Fibroblast of mammary gland (primary cell): ENCODE measurements around the gene TBCB.
A peak's percentile ranks its signal among the peaks of the same experiment; 100 is the strongest.

Source experiments
- DNase-seq: peaks from one replicate; pipeline ENCODE4 v3.0.0-alpha.2; 2010; ENCODE audit warnings: low read depth
- H3K4me3 ChIP-seq: 2 replicates; pipeline ENCODE4 v1.5.1; 2011; ENCODE audit warnings: low read depth, mild to moderate bottlenecking, low read length, moderate library complexity; ENCODE audit not compliant: control insufficient read depth
- CTCF ChIP-seq: conservative IDR thresholded peaks from 2 replicates; pipeline ENCODE4 v1.5.1; 2011; ENCODE audit warnings: low read depth, low read length, inconsistent platforms; ENCODE audit not compliant: control insufficient read depth, insufficient read depth

The TBCB gene

DNA sequence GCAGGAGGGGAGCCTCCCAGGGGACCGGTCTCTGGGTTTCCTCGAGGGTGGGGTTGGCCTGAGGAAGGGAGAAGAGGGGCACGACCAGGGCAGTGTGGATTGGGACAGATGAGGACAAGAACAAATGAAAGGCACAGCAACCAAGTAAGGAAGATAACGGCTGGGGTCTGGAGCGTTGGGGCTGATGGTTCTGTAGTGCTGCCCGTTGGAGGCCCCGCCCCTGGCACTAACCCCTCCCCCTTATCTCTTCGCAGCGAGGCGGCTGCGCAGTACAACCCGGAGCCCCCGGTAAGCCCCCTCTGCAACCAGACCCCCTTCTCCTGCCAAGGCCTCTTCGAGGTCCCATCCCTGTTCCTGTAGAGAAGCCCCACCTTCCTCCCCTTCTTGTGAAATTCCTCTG is 26.8 kb downstream of the TBCB start:
- TF ChIP-seq CTCF = no peak
- no peak overlapping the region for H3K4me3 ChIP-seq
- no peak for DNase-seq

- H3K4me3 ChIP-seq = no peak overlapping the region
- TF ChIP-seq CTCF = no peak
- no peak for DNase-seq
Observed at GRCh38 chr19:36142496-36142895, 27.2 kb downstream of the TBCB start.

DNA sequence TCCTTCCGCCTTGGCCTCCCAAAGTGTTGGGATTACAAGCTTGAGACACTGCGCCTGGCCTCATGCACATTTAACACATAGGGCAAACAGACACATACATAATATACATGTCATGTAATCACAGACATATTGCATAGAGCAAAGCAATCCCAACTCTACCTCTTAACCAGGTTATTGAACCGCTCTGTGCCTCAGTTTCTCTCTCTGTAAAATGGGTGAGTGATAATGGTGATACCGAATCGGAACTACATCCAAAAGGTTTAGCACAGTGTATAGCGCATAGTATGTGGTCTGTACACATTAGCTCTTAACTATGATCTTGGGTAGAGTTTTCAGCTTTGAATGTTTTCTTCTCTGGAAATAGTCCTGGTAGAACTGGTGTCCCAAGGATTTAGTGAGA is 29.4 kb downstream of the TBCB start:
- DNase-seq = no peak
- no peak for TF ChIP-seq CTCF
- no peak overlapping the region for H3K4me3 ChIP-seq

DNA sequence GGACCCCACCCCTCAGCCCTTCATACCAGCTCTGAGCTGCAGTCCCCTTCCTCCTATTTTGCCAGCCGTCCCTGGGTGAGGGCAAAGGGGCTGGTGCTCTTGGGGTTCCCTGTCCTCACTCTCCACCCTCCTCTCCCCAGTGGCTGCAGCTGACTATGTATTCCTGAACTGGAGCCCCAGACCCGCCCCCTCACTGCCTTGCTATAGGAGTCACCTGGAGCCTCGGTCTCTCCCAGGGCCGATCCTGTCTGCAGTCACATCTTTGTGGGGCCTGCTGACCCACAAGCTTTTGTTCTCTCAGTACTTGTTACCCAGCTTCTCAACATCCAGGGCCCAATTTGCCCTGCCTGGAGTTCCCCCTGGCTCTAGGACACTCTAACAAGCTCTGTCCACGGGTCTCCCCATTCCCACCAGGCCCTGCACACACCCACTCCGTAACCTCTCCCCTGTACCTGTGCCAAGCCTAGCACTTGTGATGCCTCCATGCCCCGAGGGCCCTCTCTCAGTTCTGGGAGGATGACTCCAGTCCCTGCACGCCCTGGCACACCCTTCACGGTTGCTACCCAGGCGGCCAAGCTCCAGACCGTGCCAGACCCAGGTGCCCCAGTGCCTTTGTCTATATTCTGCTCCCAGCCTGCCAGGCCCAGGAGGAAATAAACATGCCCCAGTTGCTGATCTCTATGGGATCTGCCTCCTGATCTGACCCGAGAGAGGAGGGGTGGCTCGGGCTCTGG is 34.6 kb downstream of the TBCB start:
- H3K4me3 ChIP-seq = no peak overlapping the region
- no peak for TF ChIP-seq CTCF
- no peak for DNase-seq

DNA sequence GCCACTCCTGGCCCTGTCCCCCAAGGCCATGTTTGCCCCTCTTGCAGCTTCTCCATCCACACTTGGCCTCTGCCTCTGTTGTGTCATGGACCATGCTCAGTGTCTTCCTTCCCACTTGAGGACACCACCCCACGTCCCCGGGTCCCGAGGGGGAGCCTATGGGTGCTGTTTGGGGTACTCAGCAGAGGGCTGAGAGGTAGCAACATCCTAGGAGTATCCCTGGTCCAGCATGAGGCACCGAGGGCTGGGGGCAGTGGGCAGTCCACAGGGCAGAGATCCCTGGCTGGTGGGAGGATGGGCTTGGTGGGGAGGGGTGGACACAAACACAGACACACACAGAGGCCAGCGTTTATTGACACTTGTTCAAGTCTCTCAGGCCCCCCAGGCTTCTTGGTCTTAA is 35.3 kb downstream of the TBCB start:
- no peak overlapping the region for H3K4me3 ChIP-seq
- TF ChIP-seq CTCF = no peak
- DNase-seq = no peak

GRCh38 chr19:36151144-36152018 is 36.1 kb downstream of the TBCB start:
- DNase-seq = no peak
- TF ChIP-seq CTCF = no peak

More at GRCh38 chr19:36151144-36152018, 36.1 kb downstream of the TBCB start:
- H3K4me3 ChIP-seq = peak overlapping the region; percentile 50
